ENCODE results near the gene DAB2IP. TPM values are rescaled to one million over a fixed set of nuclear protein-coding genes. Genes with fewer than 3 reads are reported as not detected.

DAB2IP gene
- total RNA-seq, 2 experiments from 2014 or later = 0.06 TPM; not detected in 1

- peaks cover 0 to 3% of the 10 kb centered on the region in 2 experiments for H3K27me3 ChIP-seq (ENCODE audit: control insufficient read depth in 1 of 2, insufficient read depth in 2 of 2, low read length in 2 of 2)
- no peak for ATAC-seq (ENCODE audit: poor library complexity)
- H3K4me3 ChIP-seq (ENCODE audit: low read length) = no peak overlapping the region
- ChIA-PET POLR2A (no interaction called here), CTCF (no interaction called here)
- H3K27ac Mint-ChIP-seq = no peak overlapping the region
- no peaks in the 10 kb centered on the region for H3K9me3 Mint-ChIP-seq
- H3K9me3 ChIP-seq (ENCODE audit: control insufficient read depth in 1 of 2, insufficient read depth in 1 of 2, low read length in 2 of 2) = no peaks in the 10 kb centered on the region
- H3K27me3 Mint-ChIP-seq = no peaks in the 10 kb centered on the region
- no peaks in the 10 kb centered on the region for H3K4me1 Mint-ChIP-seq (ENCODE audit: low read depth)
- no peak for TF ChIP-seq CTCF (IDR thresholded peaks at IDR 0.05)
- no peak for DNase-seq
- H3K27ac ChIP-seq (ENCODE audit: low read depth in 1 of 2, low read length in 2 of 2) = no peak overlapping the region
- no peaks in the 10 kb centered on the region for H3K36me3 Mint-ChIP-seq (ENCODE audit: low read depth)
- intact Hi-C loops (cut with DNase I, micrococcal nuclease) = no loop called here
- no peak overlapping the region for H3K4me3 Mint-ChIP-seq
- no peaks in the 10 kb centered on the region for H3K4me1 ChIP-seq (ENCODE audit: insufficient read depth, low read length)
- no peaks in the 10 kb centered on the region for H3K36me3 ChIP-seq (ENCODE audit: insufficient read depth, low read length)
These were observed 114.7 kb downstream of the DAB2IP start for GRCh38 chr9:121766081-121766683.

- Histone ChIP-seq H3K36me3 (ENCODE audit: insufficient read depth, low read length) (no peaks in the 10 kb centered on the region), H3K4me3 (ENCODE audit: low read length) (no peak overlapping the region), H3K27me3 (ENCODE audit: control insufficient read depth in 1 of 2, insufficient read depth in 2 of 2, low read length in 2 of 2) (peaks cover 0 to 4% of the 10 kb centered on the region in 2 experiments), H3K9me3 (ENCODE audit: control insufficient read depth in 1 of 2, insufficient read depth in 1 of 2, low read length in 2 of 2) (peaks cover 0 to 3% of the 10 kb centered on the region in 2 experiments), H3K4me1 (ENCODE audit: insufficient read depth, low read length) (no peaks in the 10 kb centered on the region), H3K27ac (ENCODE audit: low read depth in 1 of 2, low read length in 2 of 2) (no peak overlapping the region)
- Mint-ChIP-seq H3K27me3 (no peaks in the 10 kb centered on the region), H3K27ac (no peak overlapping the region), H3K4me3 (no peak overlapping the region), H3K9me3 (no peaks in the 10 kb centered on the region), H3K36me3 (ENCODE audit: low read depth) (no peaks in the 10 kb centered on the region), H3K4me1 (ENCODE audit: low read depth) (no peaks in the 10 kb centered on the region)
- ATAC-seq (ENCODE audit: poor library complexity) (no peak), DNase-seq (no peak)
- TF ChIP-seq CTCF (IDR thresholded peaks at IDR 0.05) = no peak
- ChIA-PET CTCF (no interaction called here), POLR2A (no interaction called here)
- intact Hi-C loops (cut with DNase I, micrococcal nuclease) = no loop called here
These were observed 115.8 kb downstream of the DAB2IP start for GRCh38 chr9:121767171-121767769.

- ChIA-PET CTCF (no interaction called here), POLR2A (no interaction called here)
- Histone ChIP-seq H3K4me3 (ENCODE audit: low read length) (no peak overlapping the region), H3K9me3 (ENCODE audit: control insufficient read depth in 1 of 2, insufficient read depth in 1 of 2, low read length in 2 of 2) (peaks cover 0 to 3% of the 10 kb centered on the region in 2 experiments), H3K4me1 (ENCODE audit: insufficient read depth, low read length) (no peaks in the 10 kb centered on the region), H3K27ac (ENCODE audit: low read depth in 1 of 2, low read length in 2 of 2) (no peak overlapping the region), H3K27me3 (ENCODE audit: control insufficient read depth in 1 of 2, insufficient read depth in 2 of 2, low read length in 2 of 2) (peaks cover 0 to 4% of the 10 kb centered on the region in 2 experiments), H3K36me3 (ENCODE audit: insufficient read depth, low read length) (no peaks in the 10 kb centered on the region)
- TF ChIP-seq CTCF (IDR thresholded peaks at IDR 0.05) = no peak
- no peaks in the 10 kb centered on the region for H3K9me3 Mint-ChIP-seq
- H3K4me1 Mint-ChIP-seq (ENCODE audit: low read depth) = no peaks in the 10 kb centered on the region
- DNase-seq = no peak
- ATAC-seq (ENCODE audit: poor library complexity) = no peak
- no peak overlapping the region for H3K4me3 Mint-ChIP-seq
- no peaks in the 10 kb centered on the region for H3K36me3 Mint-ChIP-seq (ENCODE audit: low read depth)
- H3K27ac Mint-ChIP-seq = no peak overlapping the region
- intact Hi-C loops (cut with DNase I, micrococcal nuclease) = no loop called here
- no peaks in the 10 kb centered on the region for H3K27me3 Mint-ChIP-seq
These were observed 117.1 kb downstream of the DAB2IP start for GRCh38 chr9:121768416-121769015.

Measured in CD4-positive, alpha-beta T cell (primary cell).